Mucosa of rectum (tissue), 2 donors: ENCODE measurements around the gene CEBPE.

Source experiments
- H3K27ac ChIP-seq, 2 donors: one replicate each; pipeline ENCODE4 v1.7.0; 2013; ENCODE audit warnings: inconsistent platforms in 2 of 2, low read depth in 2 of 2, low read length in 2 of 2
- H3K27me3 ChIP-seq, 2 donors: one replicate each; pipeline ENCODE4 v1.7.0; 2013; ENCODE audit warnings: low read length in 2 of 2; ENCODE audit not compliant: control insufficient read depth in 2 of 2, insufficient read depth in 2 of 2
- H3K36me3 ChIP-seq, 2 donors: one replicate each; pipeline ENCODE4 v1.7.0; 2013; ENCODE audit warnings: low read length in 2 of 2; ENCODE audit not compliant: control insufficient read depth in 2 of 2, insufficient read depth in 2 of 2
- H3K4me1 ChIP-seq, 2 donors: one replicate each; pipeline ENCODE4 v1.7.0; 2013; ENCODE audit warnings: low read length in 2 of 2, mild to moderate bottlenecking in 1 of 2; ENCODE audit not compliant: control insufficient read depth in 2 of 2, insufficient read depth in 2 of 2
- H3K4me3 ChIP-seq, 2 donors: one replicate each; pipeline ENCODE4 v1.7.0; 2013; ENCODE audit warnings: low read length in 2 of 2
- H3K9ac ChIP-seq, 2 donors: one replicate each; pipeline ENCODE4 v1.7.0; 2013; ENCODE audit warnings: low read length in 2 of 2, low read depth in 1 of 2, mild to moderate bottlenecking in 1 of 2
- H3K9me3 ChIP-seq, 2 donors: one replicate each; pipeline ENCODE4 v1.7.0; 2013; ENCODE audit warnings: low read length in 2 of 2; ENCODE audit not compliant: control insufficient read depth in 2 of 2
- donor health status: healthy.
- donor health status: Normal muscosa, but diverticular disease.

Gene CEBPE

DNA sequence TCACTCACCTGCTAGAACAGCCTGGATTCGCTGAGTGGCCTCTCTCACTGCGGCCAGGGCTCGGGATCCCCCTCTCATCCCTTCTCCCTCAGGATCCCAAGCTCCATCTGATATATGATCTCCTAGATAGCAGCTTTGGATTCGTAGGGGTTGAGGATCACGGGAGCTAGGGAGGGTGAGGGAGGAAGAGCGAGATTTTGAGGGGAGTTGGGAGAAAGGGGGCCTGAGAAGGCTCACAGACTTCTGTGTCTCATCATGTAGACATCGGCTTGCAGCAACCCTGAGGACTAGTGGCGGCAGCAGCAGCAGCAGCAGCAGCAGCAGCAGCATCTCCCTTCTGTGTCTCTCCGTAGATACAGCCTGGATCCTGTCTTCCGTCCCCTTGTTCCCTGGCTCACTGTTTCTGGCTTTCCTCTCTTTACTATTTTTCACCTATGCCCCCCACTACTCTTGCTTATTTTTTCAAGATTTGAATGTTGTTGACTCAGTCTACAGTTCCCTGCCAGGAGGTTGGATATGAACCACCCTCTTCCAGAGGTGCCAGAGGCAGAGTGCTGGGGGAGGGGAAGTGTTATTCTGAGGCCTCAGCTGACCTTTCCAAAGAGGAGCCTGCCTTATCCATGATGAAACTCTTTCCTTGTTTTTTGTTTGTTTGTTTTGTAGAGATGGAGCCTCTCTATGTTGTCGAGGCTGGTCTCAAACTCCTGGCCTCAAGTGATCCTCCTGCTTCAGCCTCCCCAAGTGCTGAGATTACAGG is 14.3 kb downstream of the CEBPE start, which contains the start of gene CIROP:
CIROP (minus strand) TSS at position 399 of the 757 bp plus-strand sequence; CDS start at position 330, 69 bp downstream.
- Histone ChIP-seq H3K27ac (no peak within 1 kb of the TSS), H3K4me1 (no peaks in the 10 kb centered on the region), H3K9ac (no peak within 1 kb of the TSS)

DNA sequence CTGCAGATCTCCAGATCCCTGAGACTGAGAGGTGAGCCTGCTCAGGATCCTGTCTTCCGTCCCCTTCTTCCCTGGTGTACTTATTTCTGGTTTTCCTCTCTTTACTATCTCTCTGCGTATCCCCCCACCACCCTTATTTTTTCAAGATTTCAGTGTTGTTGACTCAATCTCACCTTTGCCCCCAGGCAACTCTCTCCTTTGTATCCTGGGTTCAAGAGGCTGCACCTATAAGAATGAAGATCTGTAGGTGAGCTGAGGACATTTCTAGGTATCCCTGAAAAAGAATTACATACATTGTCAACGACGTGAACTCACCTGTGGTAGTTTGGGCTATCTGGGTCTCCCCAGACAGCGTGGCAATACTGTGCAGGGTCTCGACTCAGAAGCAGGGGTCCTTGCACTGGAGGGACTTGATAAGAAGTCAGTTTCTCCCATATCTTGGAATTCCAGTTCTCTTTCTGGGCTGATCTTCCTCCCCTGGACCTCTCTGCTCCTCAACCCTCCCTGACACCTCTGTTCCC is 14.9 kb downstream of the CEBPE start:
- Histone ChIP-seq H3K27me3 (no peaks in the 10 kb centered on the region), H3K9me3 (no peaks in the 10 kb centered on the region), H3K36me3 (peaks cover 0 to 2% of the 10 kb centered on the region in 2 donors), H3K9ac (no peak overlapping the region), H3K27ac (no peak overlapping the region), H3K4me3 (no peak overlapping the region), H3K4me1 (no peaks in the 10 kb centered on the region)

More for the DNA sequence above, 14.3 kb downstream of the CEBPE start, which contains the start of gene CIROP:
- H3K4me3 ChIP-seq: no peak within 1 kb of the TSS
- H3K9me3 ChIP-seq: no peaks in the 10 kb centered on the region
- H3K36me3 ChIP-seq: no peaks in the 10 kb centered on the region
- H3K27me3 ChIP-seq: no peaks in the 10 kb centered on the region

DNA sequence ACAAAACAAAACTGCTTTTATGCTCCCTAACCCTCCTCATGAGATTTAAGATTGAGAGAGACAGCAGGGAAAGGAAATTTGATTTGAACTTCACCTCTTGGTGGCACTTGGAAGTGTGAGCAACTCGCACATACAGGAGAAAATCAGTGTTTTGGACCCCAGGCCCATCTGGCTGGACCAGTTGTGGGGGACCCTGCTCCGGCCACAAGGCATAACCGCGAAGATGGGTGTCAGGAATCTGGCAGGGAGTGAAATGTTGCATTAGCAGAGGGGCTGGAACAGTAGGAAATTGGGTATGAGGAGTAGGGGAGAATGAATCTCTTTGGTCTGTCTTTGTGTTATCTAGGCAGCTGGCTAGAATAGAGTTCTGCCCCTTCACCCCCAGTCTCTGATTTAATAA is 15.5 kb downstream of the CEBPE start:
- Histone ChIP-seq H3K9me3 (no peaks in the 10 kb centered on the region), H3K27ac (no peak overlapping the region), H3K36me3 (peaks cover 3 to 8% of the 10 kb centered on the region in 2 donors), H3K9ac (no peak overlapping the region), H3K4me1 (no peaks in the 10 kb centered on the region), H3K27me3 (no peaks in the 10 kb centered on the region), H3K4me3 (no peak overlapping the region)

DNA sequence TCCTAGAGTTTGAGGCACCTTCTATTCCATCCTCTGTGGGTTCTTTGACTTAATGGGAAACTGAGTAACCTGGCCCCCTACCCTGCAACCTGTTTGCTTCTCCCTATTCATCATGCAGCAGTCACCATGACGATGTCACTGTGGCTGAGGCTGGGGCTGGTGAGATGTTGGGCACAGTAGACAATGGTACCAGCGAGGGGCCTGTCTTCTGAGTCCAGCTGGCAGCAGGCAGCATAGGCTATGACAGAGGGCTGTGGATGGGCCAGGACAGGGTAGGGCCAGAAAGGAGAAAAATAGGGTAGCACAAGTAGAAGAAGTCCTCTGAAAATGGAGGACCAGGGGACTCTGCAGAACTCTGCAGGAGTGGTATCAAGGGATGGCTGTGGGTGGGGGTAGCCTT is 16.3 kb downstream of the CEBPE start:
- no peak overlapping the region for H3K4me3 ChIP-seq
- H3K9me3 ChIP-seq: no peaks in the 10 kb centered on the region
- peaks cover 10 to 14% of the 10 kb centered on the region in 2 donors for H3K36me3 ChIP-seq
- no peak overlapping the region for H3K27ac ChIP-seq
- no peak overlapping the region for H3K9ac ChIP-seq
- no peaks in the 10 kb centered on the region for H3K4me1 ChIP-seq
- H3K27me3 ChIP-seq: no peaks in the 10 kb centered on the region

DNA sequence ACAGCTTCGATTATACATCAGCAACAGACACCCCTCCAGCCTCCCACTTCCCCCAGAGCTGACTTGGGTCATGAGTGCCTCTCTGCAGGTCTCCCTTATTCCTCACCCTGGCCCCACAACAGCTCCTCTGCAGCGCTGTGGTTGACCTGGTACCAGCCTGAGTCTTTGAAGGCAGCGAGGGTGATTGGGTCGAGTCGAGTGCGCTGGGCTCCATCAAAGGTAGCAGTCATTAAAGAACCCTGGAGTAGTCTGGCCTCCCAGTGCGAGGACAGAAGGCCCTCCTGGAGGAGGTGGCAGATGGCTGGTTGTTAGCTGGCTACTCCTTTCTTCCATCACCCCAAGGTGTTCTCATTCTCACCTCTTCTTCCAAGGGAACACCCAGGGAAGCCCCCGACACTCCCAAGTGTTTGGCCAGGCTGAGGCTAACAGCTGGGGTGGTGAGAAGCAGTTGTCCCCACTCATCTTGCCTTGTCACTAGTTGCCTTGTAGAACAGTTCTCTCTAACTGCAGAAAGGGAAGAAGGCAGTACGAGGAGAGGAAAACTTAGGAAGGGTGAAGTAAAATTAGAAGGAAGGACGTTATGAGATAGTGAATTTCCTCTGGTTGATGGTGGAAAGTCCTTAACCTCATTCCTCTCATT is 16.9 kb downstream of the CEBPE start:
- Histone ChIP-seq H3K36me3 (peaks cover 15 to 18% of the 10 kb centered on the region in 2 donors), H3K27ac (no peak overlapping the region), H3K4me3 (no peak overlapping the region), H3K27me3 (no peaks in the 10 kb centered on the region), H3K4me1 (peaks cover 0 to under 1% of the 10 kb centered on the region in 2 donors), H3K9ac (no peak overlapping the region), H3K9me3 (no peaks in the 10 kb centered on the region)

DNA sequence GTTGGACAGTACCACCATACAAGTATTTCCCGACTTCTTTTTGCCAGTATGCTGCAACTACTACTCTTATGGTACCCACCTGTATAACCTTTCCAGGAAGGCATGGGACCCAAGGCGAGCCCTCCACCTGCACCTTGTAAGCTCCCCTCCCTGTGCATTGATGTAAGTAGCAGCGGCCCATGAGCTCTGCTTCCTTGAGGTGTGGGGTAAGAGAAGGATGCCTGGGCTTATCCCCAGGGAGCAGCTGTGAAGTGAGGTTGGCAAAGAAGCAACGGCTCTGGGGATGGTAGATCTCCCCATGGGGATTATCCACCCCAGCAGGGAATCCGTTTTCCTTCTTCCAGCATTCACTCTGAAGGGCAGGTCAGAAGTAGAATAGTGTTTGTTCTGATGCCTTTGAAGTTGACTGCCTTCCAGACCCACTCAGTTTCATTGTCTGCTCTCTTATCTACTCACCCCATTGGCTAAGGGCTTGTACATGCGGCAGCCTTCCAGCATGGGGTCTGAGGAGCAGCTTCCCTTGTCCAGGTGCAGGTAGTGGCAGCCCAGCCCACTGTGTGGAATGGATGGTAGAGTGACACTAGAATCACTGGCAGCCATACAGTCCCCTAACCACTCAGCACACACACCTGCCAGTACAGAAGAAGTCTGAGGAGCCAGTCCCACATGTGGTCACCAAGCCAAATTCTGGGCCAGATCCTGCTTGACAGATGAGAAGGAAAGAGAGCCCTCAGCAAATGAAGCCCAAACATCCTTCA is 17.7 kb downstream of the CEBPE start:
- H3K4me1 ChIP-seq: peaks cover 5 to 6% of the 10 kb centered on the region in 2 donors

DNA sequence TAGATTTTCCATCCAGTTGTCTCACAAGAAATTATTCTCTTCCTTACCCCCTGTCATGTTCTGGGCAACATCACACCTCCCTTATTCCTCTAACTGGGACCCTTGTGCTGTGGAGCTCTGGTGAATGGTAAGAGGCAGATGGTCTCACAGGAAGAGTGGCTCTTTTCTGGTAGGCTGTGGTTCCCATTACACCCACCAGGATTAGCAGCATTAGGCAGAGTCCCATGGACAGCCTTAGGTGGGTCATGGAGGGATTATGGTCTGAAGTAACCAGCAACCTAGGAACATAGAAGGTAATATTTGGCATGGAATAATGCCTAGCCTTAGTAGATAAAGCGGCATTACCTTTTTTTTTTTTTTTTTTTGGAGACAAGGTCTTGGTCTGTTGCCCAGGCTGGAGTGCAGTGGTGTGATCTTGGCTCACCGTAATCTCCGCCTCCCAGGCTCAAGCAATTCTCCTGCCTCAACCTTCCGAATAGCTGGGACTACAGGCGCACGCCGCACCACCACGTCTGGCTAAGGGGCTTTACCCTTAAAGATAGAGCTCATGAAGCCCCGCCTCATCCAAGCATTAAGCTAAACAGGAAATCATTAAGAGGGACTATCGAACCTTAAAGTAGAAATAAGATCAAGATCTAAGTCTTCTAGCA is 19.7 kb downstream of the CEBPE start:
- no peak overlapping the region for H3K9ac ChIP-seq
- peaks cover 15 to 18% of the 10 kb centered on the region in 2 donors for H3K36me3 ChIP-seq
- no peaks in the 10 kb centered on the region for H3K27me3 ChIP-seq
- no peaks in the 10 kb centered on the region for H3K9me3 ChIP-seq
- peaks cover 6 to 7% of the 10 kb centered on the region in 2 donors for H3K4me1 ChIP-seq
- no peak overlapping the region for H3K4me3 ChIP-seq
- no peak overlapping the region for H3K27ac ChIP-seq

More for the DNA sequence above, 17.7 kb downstream of the CEBPE start:
- Histone ChIP-seq H3K4me3 (no peak overlapping the region), H3K9me3 (no peaks in the 10 kb centered on the region), H3K9ac (no peak overlapping the region), H3K27me3 (no peaks in the 10 kb centered on the region), H3K27ac (no peak overlapping the region), H3K36me3 (peaks cover 15 to 18% of the 10 kb centered on the region in 2 donors)

DNA sequence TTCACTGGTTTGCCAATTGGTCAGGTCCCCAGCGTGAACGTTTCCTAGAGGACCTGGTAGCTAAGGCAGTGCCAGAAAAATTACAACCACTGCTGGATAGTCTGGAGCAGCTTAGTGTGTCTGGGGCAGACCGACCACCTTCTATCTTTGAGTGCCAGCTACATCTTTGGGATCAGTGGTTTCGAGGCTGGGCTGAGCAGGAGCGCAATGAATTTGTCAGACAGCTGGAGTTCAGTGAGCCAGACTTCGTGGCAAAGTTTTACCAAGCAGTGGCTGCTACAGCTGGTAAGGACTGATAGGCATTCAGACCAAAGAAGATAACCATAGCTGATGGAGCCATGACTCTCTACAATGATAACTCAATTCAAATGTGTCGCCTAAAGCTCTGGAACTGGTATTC is 21.3 kb downstream of the CEBPE start:
- H3K27me3 ChIP-seq: no peaks in the 10 kb centered on the region
- H3K27ac ChIP-seq: no peak overlapping the region
- H3K9ac ChIP-seq: no peak overlapping the region
- H3K4me3 ChIP-seq: no peak overlapping the region
- H3K36me3 ChIP-seq: peaks cover 17 to 23% of the 10 kb centered on the region in 2 donors
- H3K4me1 ChIP-seq: peaks cover 15 to 19% of the 10 kb centered on the region in 2 donors
- no peaks in the 10 kb centered on the region for H3K9me3 ChIP-seq

DNA sequence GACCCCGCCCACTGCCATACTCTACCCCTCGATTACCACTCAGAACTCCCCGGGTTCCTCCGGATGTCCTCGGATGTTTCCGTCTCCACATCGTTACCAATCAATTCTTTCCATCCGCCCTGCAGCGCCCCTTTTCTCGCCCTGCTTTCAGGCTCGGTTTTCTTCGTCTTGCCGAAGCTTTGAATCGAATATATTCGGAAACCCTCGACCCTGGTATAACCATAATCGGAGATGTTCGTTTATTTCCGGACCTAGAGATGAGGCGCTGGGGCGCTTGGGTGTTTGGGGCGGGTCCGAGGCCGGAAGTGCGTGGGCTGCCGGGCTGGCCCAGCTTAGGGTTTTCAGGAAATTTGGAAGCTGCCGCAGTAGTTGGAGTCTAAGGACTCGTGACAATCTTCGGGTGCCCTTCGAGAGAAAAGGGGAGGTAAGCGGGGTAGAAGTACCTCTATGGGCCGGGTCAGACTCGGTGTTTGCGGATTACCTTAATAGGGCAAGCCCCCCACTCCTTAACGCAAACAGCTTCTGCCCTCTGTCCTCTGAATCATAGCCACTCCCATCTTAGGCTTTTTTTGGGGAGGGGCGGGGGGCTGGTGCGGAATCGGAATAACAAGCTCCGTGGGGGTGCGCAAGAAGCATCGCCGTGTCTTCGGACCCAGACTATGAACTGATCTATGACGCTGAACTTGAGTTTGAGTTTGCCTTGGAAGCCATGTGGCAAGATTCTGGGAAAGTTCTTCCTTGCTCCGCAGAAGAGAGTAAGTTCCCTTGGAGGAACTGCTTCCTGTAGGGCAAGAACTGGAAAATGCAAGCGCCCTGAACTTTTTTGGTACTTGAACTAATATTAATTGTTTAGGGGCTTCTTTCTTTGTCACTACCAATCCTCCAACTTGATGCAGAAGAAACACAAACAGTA is 23.6 kb downstream of the CEBPE start, which contains the start of gene C14orf119:
C14orf119 (plus strand) TSS at position 310 of the 913 bp plus-strand sequence. CDS start 2,154 bp downstream, outside the sequence.
- Histone ChIP-seq H3K27ac (peak within 1 kb of the TSS; percentile 99), H3K9me3 (no peaks in the 10 kb centered on the region), H3K4me1 (peaks cover 19 to 20% of the 10 kb centered on the region in 2 donors), H3K4me3 (peak within 1 kb of the TSS; percentile 97 to 99), H3K36me3 (peaks cover 28 to 40% of the 10 kb centered on the region in 2 donors), H3K27me3 (no peaks in the 10 kb centered on the region), H3K9ac (peak within 1 kb of the TSS; percentile 99)
